SIG-M5 treated with dmso at 0.1 percent for 504 hours (cell line): ENCODE results near the gene CD70.
A peak's percentile ranks its signal among the peaks of the same experiment; 100 is the strongest.
"Not testable (repeated sequence)": the region's sequence is repeated elsewhere in the genome, so short reads cannot be mapped to it uniquely, and the experiment has no call there.

Experiments
- DNase-seq: peaks from one replicate; lab custom pipeline; 2025; ENCODE audit not compliant: unreplicated experiment; lab: John Stamatoyannopoulos, UW

The CD70 gene, protein sequence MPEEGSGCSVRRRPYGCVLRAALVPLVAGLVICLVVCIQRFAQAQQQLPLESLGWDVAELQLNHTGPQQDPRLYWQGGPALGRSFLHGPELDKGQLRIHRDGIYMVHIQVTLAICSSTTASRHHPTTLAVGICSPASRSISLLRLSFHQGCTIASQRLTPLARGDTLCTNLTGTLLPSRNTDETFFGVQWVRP

GRCh38 chr19:6590827-6591319 is at the start of gene CD70:
TSS of gene CD70 (minus strand) at chr19:6591150. CDS start at chr19:6591002, 148 bp downstream.
- DNase-seq: peak; percentile 91

DNA sequence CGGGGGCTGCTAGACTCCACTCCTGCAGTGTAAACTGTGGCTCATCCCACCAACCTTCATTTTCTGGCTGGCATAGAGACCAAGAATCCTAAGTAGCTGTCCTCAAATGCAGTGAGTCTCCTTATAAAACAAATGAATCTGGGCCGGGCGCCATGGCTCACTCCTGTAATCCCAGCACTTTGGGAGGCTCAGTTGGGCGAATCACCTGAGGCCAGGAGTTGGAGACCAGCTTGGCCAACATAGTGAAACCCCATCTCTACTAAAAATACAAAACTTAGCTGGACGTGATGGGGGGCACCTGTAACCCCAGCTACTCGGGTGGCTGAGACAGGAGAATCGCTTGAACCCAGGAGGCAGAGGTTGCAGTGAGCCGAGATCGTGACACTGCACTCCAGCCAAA is 49.4 kb upstream of the CD70 start:
- not testable (repeated sequence) for DNase-seq

GRCh38 chr19:6639439-6639838 is 48.5 kb upstream of the CD70 start:
- DNase-seq: no peak

- DNase-seq: not testable (repeated sequence)
Observed at GRCh38 chr19:6633456-6633813, 42.5 kb upstream of the CD70 start.

DNA sequence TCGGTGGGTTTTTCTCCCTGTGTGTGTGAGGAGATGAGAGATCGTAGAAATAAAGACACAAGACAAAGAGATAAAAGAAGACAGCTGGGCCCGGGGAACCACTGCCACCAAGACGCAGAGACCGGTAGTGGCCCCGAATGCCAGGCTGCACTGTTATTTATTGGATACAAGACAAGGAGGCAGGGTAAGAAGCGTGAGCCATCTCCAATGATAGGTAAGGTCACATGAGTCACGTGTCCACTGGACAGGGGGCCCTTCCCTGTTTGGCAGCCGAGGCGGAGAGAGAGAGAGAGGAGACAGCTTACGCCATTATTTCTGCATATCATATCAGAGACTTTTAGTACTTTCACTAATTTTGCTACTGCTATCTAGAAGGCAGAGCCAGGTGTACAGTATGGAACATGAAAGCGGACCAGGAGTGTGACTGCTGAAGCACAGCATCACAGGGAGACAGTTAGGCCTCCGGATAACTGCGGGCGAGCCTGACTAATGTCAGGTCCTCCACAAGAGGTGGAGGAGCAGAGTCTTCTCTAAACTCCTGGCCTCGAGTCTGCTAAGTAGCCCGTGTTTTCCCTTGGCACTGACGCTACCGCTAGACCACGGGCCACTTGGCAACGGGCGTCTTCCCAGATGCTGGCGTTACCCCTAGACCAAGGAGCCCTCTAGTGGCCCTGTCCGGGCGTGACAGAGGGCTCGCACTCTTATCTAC is 42.0 kb upstream of the CD70 start:
- DNase-seq: peak; percentile 20

- DNase-seq: peak; percentile 81
Observed at GRCh38 chr19:6632002-6632621, 41.2 kb upstream of the CD70 start.

- no peak for DNase-seq
Observed at GRCh38 chr19:6626764-6627163, 35.8 kb upstream of the CD70 start.

DNA sequence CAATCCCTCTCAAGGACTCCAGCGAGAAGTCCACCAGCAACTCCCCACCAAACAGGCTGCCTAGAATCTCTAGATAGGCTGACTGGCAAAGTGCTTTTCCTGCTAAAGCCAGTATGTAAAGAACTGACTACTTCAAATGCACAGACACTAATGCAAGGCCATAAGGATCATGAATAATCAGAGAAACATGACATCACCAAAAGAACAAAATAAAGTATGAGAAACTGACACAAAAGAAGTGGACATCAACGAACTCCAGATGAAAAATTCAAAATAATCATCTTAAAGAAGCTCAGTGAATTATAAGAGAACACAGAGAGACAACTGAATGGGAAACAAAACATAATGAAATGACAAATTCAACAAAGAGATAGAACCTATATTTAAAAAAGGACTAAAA is 26.4 kb upstream of the CD70 start:
- DNase-seq: no peak

DNA sequence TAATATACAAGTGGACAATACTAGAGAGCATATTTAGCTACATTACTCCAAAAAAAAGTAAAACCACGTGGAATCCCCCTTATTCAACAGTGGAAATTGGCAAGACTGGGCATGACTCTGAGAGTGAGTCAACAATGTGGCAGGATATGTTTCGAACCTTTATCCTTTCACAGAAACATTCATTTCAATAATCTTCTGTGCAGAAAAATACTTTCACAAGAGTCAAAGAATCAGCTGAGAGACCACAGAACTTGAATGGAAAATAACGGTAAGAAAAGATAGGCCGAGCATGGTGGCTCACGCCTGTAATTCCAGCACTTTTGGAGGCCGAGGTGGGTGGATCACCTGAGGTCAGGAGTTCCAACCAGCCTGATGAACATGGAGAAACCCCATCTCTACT is 25.1 kb upstream of the CD70 start:
- no peak for DNase-seq

DNA sequence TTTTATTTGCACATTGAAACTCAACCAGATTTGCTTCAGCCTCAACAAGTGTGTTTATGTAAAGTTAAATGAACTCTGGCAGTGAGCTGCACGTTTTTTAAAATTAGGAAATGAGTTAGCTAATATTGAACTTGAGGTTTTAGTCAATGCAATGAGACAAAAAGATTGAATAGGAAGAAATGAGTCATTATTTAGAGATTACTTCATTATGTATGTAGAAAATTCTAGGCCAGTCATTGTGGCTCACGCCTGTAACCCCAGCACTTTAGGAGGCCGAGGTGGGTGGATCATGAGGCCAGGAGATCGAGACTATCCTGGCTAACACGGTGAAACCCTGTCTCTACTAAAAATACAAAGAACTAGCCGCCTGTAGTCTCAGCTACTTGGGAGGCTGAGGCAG is 22.8 kb upstream of the CD70 start:
- DNase-seq: peak; percentile 73

GRCh38 chr19:6610934-6611852 is 20.2 kb upstream of the CD70 start:
- no peak for DNase-seq

DNA sequence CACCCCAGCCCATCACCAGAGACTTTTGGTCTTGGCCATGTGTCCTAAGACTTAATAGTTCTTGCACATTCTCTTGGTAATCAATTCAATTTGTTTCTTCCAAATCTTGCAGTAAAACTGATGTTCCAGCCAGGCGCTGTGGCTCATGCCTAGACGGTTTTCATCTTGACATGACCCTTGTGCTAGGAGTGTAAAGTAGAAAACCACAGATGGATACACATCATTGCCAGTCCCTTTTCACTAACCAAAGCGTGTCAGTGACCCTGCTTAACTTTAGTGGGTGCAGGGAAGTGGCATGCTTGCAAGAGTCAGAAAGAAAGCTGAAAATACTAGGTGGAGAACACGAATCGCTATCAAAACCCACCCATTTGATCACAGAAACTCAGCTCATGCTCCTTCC is 18.0 kb upstream of the CD70 start:
- DNase-seq: no peak

- DNase-seq: not testable (repeated sequence)
Observed at GRCh38 chr19:6608146-6608545, 17.2 kb upstream of the CD70 start.

DNA sequence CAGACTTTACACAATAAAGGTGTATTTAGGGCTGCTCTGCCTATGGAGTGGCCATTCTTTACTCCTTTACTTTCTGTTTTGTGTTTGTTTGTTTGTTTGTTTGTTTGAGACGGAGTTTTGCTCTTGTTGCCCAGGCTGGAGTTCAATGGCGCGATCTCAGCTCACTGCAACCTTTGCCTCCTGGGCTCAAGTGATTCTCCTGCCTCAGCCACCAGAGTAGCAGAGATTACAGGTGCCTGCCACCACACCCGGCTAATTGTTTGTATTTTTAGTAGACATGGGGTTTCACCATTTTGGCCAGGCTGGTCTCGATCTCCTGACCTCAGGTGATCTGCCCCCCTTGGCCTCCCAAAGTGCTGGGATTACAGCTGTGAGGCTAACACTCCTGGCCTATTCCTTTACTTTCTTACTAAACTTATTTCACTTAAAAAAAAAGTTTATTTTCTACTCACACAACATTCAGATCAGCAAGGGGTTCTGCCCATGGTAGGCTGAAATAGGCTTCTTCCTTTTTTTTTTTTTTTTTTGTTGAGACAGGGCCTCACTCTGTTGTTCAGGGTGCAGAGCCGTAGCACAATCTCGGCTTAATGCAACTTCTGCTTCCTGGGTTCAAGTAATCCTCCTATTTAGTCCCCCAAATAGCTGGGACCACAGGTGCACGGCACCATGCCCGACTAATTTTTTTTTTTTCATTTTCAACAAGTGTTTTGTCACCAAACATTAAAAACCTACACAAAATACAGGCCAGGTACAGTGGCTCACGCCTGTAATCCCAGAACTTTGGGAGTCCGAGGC is 15.5 kb upstream of the CD70 start:
- not testable (repeated sequence) for DNase-seq

GRCh38 chr19:6604906-6605305 is 14.0 kb upstream of the CD70 start:
- no peak for DNase-seq

DNA sequence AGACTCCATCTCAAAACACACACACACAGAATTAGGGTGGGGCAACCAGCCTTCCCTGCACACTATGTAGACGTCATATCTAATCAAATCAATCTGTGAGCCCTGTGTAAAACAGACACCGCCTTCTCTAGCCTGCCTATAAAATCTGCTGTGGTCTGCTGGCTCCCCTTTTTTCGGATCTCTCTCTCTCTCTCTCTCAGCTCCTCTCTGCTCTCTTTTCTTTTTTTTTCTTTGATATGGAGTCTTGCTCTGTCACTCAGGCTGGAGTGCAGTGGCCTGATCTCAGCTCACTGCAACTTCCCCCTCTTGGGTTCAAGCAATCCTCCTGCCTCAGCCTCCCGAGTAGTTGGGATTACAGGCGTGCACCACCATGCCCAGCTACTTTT is 11.8 kb upstream of the CD70 start:
- no peak for DNase-seq

DNA sequence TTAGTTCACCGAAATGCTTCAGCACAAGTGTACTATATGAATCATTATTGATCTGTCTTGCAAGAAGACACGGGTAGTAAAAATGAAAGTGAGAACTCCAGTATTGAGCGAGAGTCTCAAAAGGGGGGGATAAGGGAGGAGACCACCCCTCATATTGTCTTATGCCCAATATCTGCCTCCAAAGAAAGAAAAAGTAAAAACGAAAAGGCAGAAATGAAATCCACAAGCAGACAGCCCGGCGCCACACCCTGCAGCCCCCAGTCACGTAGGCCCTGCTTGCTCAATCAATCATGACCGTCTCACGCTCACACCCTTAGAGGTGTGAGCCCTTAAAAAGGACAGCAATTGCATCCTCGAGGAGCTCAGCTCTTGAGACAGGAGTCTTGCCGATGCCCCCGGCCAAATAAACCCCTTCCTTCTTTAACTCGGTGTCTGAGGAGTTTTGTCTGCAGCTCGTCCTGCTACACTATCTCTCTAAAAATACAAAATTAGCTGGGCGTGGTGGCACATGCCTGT is 10.6 kb upstream of the CD70 start:
- DNase-seq: peak; percentile 69

DNA sequence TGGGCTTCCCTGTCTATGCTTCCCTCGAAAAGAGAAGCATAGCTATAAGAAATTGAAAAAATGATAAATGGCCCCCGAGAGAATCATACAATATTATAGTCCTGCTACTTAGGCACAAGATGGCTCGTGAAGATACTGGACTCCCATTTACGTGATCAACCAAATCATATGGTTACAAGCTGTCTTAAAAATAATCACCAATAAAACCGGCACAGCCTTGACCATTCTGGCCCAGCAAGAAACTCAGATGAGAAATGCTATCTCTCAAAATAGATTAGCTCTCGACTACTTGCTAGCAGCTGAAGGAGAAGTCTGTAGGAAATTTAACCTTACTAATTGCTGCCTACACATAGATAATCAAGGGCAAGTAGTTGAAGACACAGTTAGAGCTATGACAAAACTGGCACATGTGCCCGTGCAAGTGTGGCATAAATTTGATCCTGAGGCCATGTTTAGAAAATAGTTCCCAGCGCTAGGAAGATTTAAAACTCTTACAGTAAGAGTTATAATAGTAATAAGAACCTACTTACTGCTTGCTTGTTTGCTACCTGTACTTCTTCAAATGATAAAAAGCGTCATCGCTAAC is 10.1 kb upstream of the CD70 start:
- not testable (repeated sequence) for DNase-seq

- DNase-seq: no peak
Observed at GRCh38 chr19:6599866-6600454, 9.0 kb upstream of the CD70 start.
